Esophagus squamous epithelium (tissue), 4 donors: ENCODE results near the gene RANGAP1.

Experiments used
- CTCF ChIP-seq, 6 experiments: fragments of 450-650 bp in 4 of 6; fragments of 200-600 bp in 2 of 6; sonication (generic) in 2 of 6; IDR thresholded peaks; one replicate each; pipeline ENCODE4 v1.5.1; 2016 to 2019; ENCODE audit warnings: antibody characterized with exemption in 6 of 6, mild to moderate bottlenecking in 4 of 6, moderate library complexity in 4 of 6
- POLR2A ChIP-seq, 4 donors: fragments of 450-650 bp; IDR thresholded peaks; one replicate each; pipeline ENCODE4 v1.6.1; 2017; ENCODE audit warnings: antibody characterized with exemption in 4 of 4, mild to moderate bottlenecking in 4 of 4, moderate library complexity in 3 of 4

- TF ChIP-seq POLR2A (IDR thresholded peaks at IDR 0.05) (no peak), CTCF (IDR thresholded peaks at IDR 0.05) (no peak)
Observed at GRCh38 chr22:41248758-41249157, 37.2 kb downstream of the RANGAP1 start.
